ENCODE measurements around the gene RGR.
A peak's percentile ranks its signal among the peaks of the same experiment; 100 is the strongest.

Gene RGR

GRCh38 chr10:84244651-84245270, at the start of gene RGR:
Gene RGR (plus strand): TSS chr10:84245053. CDS start chr10:84245091, 38 bp downstream.
- peak within 1 kb of the TSS in 1 of 21 experiments; percentile 48 for H3K27ac ChIP-seq
- no peak within 1 kb of the TSS for H3K4me3 ChIP-seq

- Histone ChIP-seq H3K27ac (no peak overlapping the region), H3K4me3 (peak overlapping the region in 1 of 7 experiments; percentile 30)
These were observed 48.8 kb upstream of the RGR start for GRCh38 chr10:84196083-84196482.

GRCh38 chr10:84196941-84197340, 47.9 kb upstream of the RGR start:
- no peak overlapping the region for H3K27ac ChIP-seq
- H3K4me3 ChIP-seq, result no peak overlapping the region

- H3K27ac ChIP-seq, result no peak overlapping the region
These were observed 47.2 kb upstream of the RGR start for GRCh38 chr10:84197643-84198042.

GRCh38 chr10:84198206-84198915, 46.5 kb upstream of the RGR start:
- Histone ChIP-seq H3K4me3 (no peak overlapping the region), H3K27ac (no peak overlapping the region)

More at GRCh38 chr10:84197643-84198042, 47.2 kb upstream of the RGR start:
- H3K4me3 ChIP-seq, result no peak overlapping the region

GRCh38 chr10:84200537-84201243, 44.2 kb upstream of the RGR start:
- no peak overlapping the region for H3K27ac ChIP-seq

GRCh38 chr10:84201244-84201606, 43.6 kb upstream of the RGR start:
- H3K27ac ChIP-seq, result no peak overlapping the region
- no peak overlapping the region for H3K4me3 ChIP-seq

More at GRCh38 chr10:84200537-84201243, 44.2 kb upstream of the RGR start:
- no peak overlapping the region for H3K4me3 ChIP-seq

GRCh38 chr10:84201682-84202081, 43.2 kb upstream of the RGR start:
- Histone ChIP-seq H3K27ac (no peak overlapping the region), H3K4me3 (no peak overlapping the region)

GRCh38 chr10:84202349-84202748, 42.5 kb upstream of the RGR start:
- no peak overlapping the region for H3K27ac ChIP-seq
- H3K4me3 ChIP-seq, result no peak overlapping the region

GRCh38 chr10:84204122-84204521, 40.7 kb upstream of the RGR start:
- Histone ChIP-seq H3K27ac (no peak overlapping the region), H3K4me3 (no peak overlapping the region)

- Histone ChIP-seq H3K4me3 (no peak overlapping the region), H3K27ac (no peak overlapping the region)
These were observed 40.2 kb upstream of the RGR start for GRCh38 chr10:84204610-84205009.

- Histone ChIP-seq H3K27ac (no peak overlapping the region), H3K4me3 (no peak overlapping the region)
These were observed 39.6 kb upstream of the RGR start for GRCh38 chr10:84205049-84205852.

- Histone ChIP-seq H3K4me3 (no peak overlapping the region), H3K27ac (no peak overlapping the region)
These were observed 38.9 kb upstream of the RGR start for GRCh38 chr10:84205853-84206525.

- no peak overlapping the region for H3K4me3 ChIP-seq
- H3K27ac ChIP-seq, result no peak overlapping the region
These were observed 36.8 kb upstream of the RGR start for GRCh38 chr10:84208023-84208422.

GRCh38 chr10:84211566-84211965, 33.3 kb upstream of the RGR start:
- Histone ChIP-seq H3K27ac (no peak overlapping the region), H3K4me3 (no peak overlapping the region)

GRCh38 chr10:84212014-84212413, 32.8 kb upstream of the RGR start:
- no peak overlapping the region for H3K27ac ChIP-seq
- H3K4me3 ChIP-seq, result no peak overlapping the region

- Histone ChIP-seq H3K4me3 (no peak overlapping the region), H3K27ac (no peak overlapping the region)
These were observed 31.8 kb upstream of the RGR start for GRCh38 chr10:84213076-84213475.

GRCh38 chr10:84214046-84214572, 30.7 kb upstream of the RGR start:
- Histone ChIP-seq H3K4me3 (no peak overlapping the region), H3K27ac (no peak overlapping the region)

GRCh38 chr10:84214612-84215235, 30.1 kb upstream of the RGR start:
- no peak overlapping the region for H3K4me3 ChIP-seq
- H3K27ac ChIP-seq, result no peak overlapping the region

Measured in skin epidermis (tissue), 12 donors.